Lower leg skin (tissue), 4 donors: ENCODE results near the gene IHH. TPM values are rescaled to one million over a fixed set of nuclear protein-coding genes. Genes with fewer than 3 reads are reported as not detected.

Source experiments
- DNase-seq, 2 donors: peaks; one replicate each; pipeline ENCODE4 v3.0.0-alpha.2; 2019; ENCODE audit warnings: low spot score in 2 of 2
- H3K4me3 ChIP-seq: fragments of 200-600 bp; sonication (generic); 2 replicates; pipeline ENCODE4 v1.5.1; 2017; ENCODE audit warnings: mild to moderate bottlenecking, low read depth; ENCODE audit not compliant: poor library complexity, severe bottlenecking
- POLR2A ChIP-seq, 2 donors: fragments of 450-650 bp; IDR thresholded peaks; one replicate each; pipeline ENCODE4 v1.6.1; 2016 to 2017; ENCODE audit warnings: antibody characterized with exemption in 2 of 2, mild to moderate bottlenecking in 1 of 2, moderate library complexity in 1 of 2
- WGBS, 2 donors: methylation state at CpG; one replicate each; pipeline ENCODE4 v1.1.5; 2018; 5-methylcytosine and 5-hydroxymethylcytosine counted together
- intact Hi-C: fragments of 100-400 bp; cut with DNase I; formaldehyde crosslinking; loops from one replicate; pipeline ENCODE4 v1.15.0; 2023; ENCODE audit warnings: low total_unique reads
- total RNA-seq, 4 donors: library from RNA; depleted of rRNA; stranded (reverse); fragments of >200 nt; gene quantifications; one replicate each; pipeline ENCODE4 v1.1.0, GENCODE V29; 2016
- TF ChIP-seq, protein P1 (sequence below), 3 donors: fragments of 450-650 bp; IDR thresholded peaks; one replicate each; pipeline ENCODE4 v1.5.1; 2016; ENCODE audit warnings: antibody characterized with exemption in 3 of 3, mild to moderate bottlenecking in 3 of 3, moderate library complexity in 2 of 3

The IHH gene
- under 1 TPM in 1 of 4 donors, not detected in 3; 0.30 TPM for total RNA-seq

DNA sequence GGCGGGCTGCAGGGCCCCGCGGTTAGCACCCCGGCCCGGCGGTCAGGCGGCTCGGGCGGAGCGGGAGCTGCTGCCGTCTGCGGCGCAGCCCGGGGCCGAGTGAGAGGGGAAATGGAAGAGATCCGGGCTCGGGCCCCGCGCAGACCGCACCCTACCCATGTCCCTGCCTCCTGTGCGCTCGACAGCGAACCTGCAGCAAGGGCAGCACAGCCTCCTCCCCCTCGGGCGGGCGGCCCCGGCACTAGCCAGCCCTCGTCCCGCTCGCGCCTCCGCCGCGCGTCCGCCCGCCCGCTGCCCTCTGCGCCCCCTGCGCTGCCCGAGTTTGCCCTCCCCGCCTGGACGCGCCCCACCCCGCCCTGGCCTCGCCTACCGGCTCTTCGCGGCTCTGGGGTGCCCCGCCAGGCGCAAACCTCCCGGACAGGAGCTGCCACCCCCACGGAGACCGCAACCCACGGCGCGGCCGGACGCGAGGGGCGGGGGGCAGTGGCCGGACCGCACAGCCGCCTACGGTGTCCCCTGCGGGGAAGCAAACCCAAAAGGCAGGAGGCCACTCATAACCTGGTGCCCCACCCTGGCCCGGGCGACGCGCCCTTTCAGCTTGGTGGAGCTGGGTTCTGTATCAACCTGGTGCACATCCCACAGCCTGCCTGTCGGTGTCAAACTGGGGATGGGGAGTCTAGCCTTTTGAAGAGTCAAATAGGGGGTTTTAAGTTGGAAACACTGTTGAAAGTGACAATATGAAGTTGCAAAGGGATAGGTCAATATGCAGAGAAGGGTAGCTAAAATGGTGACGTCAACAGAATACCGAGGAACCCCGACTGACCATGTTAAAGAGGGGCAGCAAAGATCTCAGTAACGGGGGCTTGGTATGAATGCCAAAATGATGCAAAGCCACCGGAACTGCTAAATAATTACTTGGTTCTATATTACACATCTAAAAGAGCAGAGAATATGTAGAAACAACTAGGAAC lies at the start of gene IHH:
IHH (minus strand) TSS at position 101 of the 971 bp plus-strand sequence. CDS start 454 bp downstream, outside the sequence.
- intact Hi-C loops, result loop anchor here (10.0 kb wide), 1 partner anchor 264 kb away; no protein-coding TSS in a partner anchor
- TF ChIP-seq, protein P1, sequence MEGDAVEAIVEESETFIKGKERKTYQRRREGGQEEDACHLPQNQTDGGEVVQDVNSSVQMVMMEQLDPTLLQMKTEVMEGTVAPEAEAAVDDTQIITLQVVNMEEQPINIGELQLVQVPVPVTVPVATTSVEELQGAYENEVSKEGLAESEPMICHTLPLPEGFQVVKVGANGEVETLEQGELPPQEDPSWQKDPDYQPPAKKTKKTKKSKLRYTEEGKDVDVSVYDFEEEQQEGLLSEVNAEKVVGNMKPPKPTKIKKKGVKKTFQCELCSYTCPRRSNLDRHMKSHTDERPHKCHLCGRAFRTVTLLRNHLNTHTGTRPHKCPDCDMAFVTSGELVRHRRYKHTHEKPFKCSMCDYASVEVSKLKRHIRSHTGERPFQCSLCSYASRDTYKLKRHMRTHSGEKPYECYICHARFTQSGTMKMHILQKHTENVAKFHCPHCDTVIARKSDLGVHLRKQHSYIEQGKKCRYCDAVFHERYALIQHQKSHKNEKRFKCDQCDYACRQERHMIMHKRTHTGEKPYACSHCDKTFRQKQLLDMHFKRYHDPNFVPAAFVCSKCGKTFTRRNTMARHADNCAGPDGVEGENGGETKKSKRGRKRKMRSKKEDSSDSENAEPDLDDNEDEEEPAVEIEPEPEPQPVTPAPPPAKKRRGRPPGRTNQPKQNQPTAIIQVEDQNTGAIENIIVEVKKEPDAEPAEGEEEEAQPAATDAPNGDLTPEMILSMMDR (IDR thresholded peaks at IDR 0.05), result no peak
- TF ChIP-seq POLR2A (IDR thresholded peaks at IDR 0.05), result no peak
- no peak for DNase-seq
- WGBS, 2 donors, result 3 to 6% methylated on average over 13 to 39 of the region's 76 CpGs
- no peak within 1 kb of the TSS for H3K4me3 ChIP-seq

DNA sequence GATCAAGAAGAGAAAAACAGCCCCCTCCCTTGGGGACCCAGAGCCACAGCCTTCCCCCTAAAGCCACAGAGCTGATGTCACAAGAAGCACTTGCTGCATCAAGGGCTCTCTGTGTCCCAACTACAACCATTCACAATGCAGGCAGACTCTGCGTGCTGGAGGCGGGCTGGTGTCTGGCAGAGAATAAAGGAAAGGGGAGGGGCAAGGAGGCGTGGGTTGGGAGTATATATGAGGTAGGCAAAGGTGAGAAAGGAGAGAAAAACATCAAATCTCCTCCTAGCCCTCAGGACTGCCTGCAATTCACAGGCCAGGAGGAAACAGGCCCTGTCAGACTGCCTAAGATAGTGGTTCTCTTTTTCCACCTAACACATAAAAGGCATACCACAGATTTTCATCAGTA lies 48.8 kb upstream of the IHH start:
- intact Hi-C loops, result no loop called here
- H3K4me3 ChIP-seq, result no peak overlapping the region
- 62 to 80% methylated on average over 3 of the region's 3 CpGs for WGBS, 2 donors
- no peak for TF ChIP-seq POLR2A (IDR thresholded peaks at IDR 0.05)
- TF ChIP-seq, protein P1 (IDR thresholded peaks at IDR 0.05), result no peak
- DNase-seq, result no peak

DNA sequence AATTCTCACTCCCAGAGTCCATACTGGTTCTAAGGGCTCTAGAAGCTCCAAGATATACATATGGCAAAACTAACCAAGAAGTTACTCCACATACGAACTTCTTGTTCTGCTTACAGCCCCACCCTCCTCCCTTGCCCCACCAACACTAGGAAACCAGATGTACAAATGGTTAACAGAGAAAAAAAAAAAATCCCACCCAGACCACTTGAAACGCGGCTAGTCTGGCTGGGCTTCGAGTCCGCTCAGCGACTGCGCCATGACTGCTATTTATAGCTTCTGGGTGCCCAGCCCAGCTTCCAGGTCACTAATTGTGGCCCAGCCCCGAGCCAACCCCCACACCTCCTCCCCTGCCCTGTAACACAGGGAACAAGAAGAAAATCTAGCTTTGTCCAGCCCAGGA lies 47.0 kb upstream of the IHH start:
- H3K4me3 ChIP-seq, result no peak overlapping the region
- no peak for TF ChIP-seq POLR2A (IDR thresholded peaks at IDR 0.05)
- TF ChIP-seq, protein P1 (IDR thresholded peaks at IDR 0.05), result no peak
- 55 to 56% methylated on average over 8 of the region's 8 CpGs for WGBS, 2 donors
- DNase-seq, result no peak
- intact Hi-C loops, result no loop called here

DNA sequence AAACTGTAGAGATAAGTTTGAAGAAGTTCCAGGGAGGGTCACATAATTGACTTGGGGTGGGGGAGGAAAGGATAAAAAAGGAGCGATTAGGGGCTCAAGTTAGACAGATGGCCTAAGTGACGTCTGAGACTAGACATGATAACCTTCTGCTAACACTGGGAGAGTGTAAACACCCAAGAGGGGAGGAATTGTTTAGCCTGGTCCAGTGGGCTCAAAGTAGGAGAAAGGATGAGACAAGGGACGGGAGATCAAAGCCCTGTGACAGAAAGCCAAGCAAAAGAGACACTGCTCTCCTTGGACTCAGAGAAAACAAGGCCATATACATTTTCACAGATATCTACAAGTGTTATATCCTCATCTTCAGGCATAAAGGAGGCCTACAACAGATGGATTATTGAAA lies 45.5 kb upstream of the IHH start:
- 90 to 93% methylated on average over 3 of the region's 3 CpGs for WGBS, 2 donors
- DNase-seq, result no peak
- TF ChIP-seq, protein P1 (IDR thresholded peaks at IDR 0.05), result no peak
- TF ChIP-seq POLR2A (IDR thresholded peaks at IDR 0.05), result no peak

DNA sequence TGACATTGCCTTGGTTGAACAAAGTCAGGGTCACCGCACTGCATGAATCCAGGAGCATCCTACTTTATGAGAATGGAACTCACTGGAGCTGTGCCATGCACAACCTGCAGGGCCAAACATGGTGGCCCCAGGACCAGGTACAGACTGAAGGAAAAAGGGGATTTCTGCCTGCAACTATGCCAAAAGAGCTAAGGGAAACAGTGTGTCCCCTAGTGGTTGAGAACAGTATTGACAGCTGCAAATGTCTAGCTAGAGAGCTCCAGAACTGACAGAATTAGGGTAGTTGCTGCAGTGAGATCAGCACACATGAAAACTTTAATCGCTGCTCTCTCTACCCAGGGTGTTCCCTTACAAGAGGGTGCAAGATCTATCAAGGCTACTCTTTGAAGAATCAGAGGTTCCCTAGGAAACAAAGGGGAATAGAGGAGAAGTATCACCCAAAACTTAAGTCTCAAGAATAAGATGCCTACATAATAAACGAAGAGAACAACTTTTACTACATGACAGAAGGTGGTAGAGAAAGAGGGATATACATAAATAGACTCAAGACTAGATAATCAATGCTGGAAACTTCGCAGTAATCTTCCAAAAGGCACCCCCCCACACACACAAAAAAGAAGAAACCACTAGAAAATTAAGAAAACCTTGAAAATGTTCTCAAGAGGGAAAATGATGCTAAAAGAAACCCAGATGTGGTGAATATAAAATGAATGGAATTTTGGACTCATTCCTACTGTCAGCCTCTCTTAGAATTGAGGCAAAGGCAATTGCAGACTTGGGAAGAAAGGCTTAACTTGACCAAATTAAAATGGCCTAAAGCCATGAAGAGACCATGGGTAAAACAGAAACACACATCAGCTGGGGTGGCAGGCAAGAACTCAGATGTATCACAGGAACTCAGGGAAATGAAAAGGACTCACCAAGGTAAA lies 43.6 kb upstream of the IHH start:
- no peak for DNase-seq
- 76 to 81% methylated on average over 4 of the region's 4 CpGs for WGBS, 2 donors
- no peak for TF ChIP-seq POLR2A (IDR thresholded peaks at IDR 0.05)
- intact Hi-C loops, result no loop called here
- no peak overlapping the region for H3K4me3 ChIP-seq

More for the DNA sequence above, 45.5 kb upstream of the IHH start:
- no peak overlapping the region for H3K4me3 ChIP-seq
- intact Hi-C loops, result no loop called here
